HG03097 (cell line): ENCODE measurements around the gene MYBBP1A.

Source experiments
- ATAC-seq: cut with Tn5 transposase; IDR thresholded peaks from one replicate; pipeline ENCODE4 v1.9.1; 2021; ENCODE audit not compliant: unreplicated experiment, low FRiP score

MYBBP1A gene

GRCh38 chr17:4537451-4538235 is 17.5 kb downstream of the MYBBP1A start:
- no peak for ATAC-seq

- no peak for ATAC-seq
Observed at GRCh38 chr17:4536742-4537411, 18.3 kb downstream of the MYBBP1A start.

- ATAC-seq: no peak
Observed at GRCh38 chr17:4536259-4536741, 18.9 kb downstream of the MYBBP1A start.

- no peak for ATAC-seq
Observed at GRCh38 chr17:4535667-4536258, 19.4 kb downstream of the MYBBP1A start.

GRCh38 chr17:4534928-4535666 is 20.1 kb downstream of the MYBBP1A start:
- ATAC-seq: no peak

- ATAC-seq: no peak
Observed at GRCh38 chr17:4534515-4534914, 20.7 kb downstream of the MYBBP1A start.

- no peak for ATAC-seq
Observed at GRCh38 chr17:4533523-4534504, 21.4 kb downstream of the MYBBP1A start.

- ATAC-seq: no peak
Observed at GRCh38 chr17:4532860-4533522, 22.2 kb downstream of the MYBBP1A start.

- no peak for ATAC-seq
Observed at GRCh38 chr17:4531988-4532736, 23.0 kb downstream of the MYBBP1A start.

- ATAC-seq: no peak
Observed at GRCh38 chr17:4530799-4531730, 24.1 kb downstream of the MYBBP1A start.

GRCh38 chr17:4529533-4530152 is 25.5 kb downstream of the MYBBP1A start:
- no peak for ATAC-seq

- no peak for ATAC-seq
Observed at GRCh38 chr17:4527566-4528125, 27.5 kb downstream of the MYBBP1A start.

GRCh38 chr17:4527134-4527533 is 28.1 kb downstream of the MYBBP1A start:
- ATAC-seq: no peak

- no peak for ATAC-seq
Observed at GRCh38 chr17:4525691-4526397, 29.3 kb downstream of the MYBBP1A start.

- ATAC-seq: no peak
Observed at GRCh38 chr17:4523946-4524345, 31.2 kb downstream of the MYBBP1A start.

GRCh38 chr17:4522661-4523060 is 32.5 kb downstream of the MYBBP1A start:
- no peak for ATAC-seq
